K562 (cell line): ENCODE results near the gene IRAK2. TPM values are rescaled to one million over a fixed set of nuclear protein-coding genes. Genes with fewer than 3 reads are reported as not detected.

Source experiments
- ATAC-seq: fragments of 200-7000 bp; cut with Tn5 transposase; 3 replicates; pipeline ENCODE4 v1.9.1; 2020; ENCODE audit warnings: moderate library complexity
- BruUV-seq: library from RNA; stranded (reverse); fragments of 400-500 nt; replicated peaks from 2 replicates; lab custom pipeline; 2021; lab: Mats Ljungman, UMichigan
- CTCF ChIA-PET: fragments of 300-600 bp; formaldehyde crosslinking; extraction: SDS; loops from one replicate; lab custom pipeline; 2021; ENCODE audit warnings: low intra/inter-chr PET ratio; lab: Yijun Ruan, JAX
- POLR2A ChIA-PET: fragments of 300-600, 350-650 bp; sonication (Branson Sonifier 250); formaldehyde crosslinking; extraction: SDS; loops from one replicate; lab custom pipeline; 2021; ENCODE audit warnings: antibody characterized with exemption, inconsistent platforms; lab: Yijun Ruan, JAX
- DNase-seq, 4 experiments: peaks; one replicate each; pipeline versions ENCODE4 v3.0.0 to v3.0.0-alpha.2; 2011 to 2018; ENCODE audit warnings: low spot score in 3 of 4, mixed read lengths in 3 of 4; ENCODE audit errors: extremely low read depth in 1 of 4
- FAIRE-seq: peaks from 2 replicates; lab custom pipeline; 2011; peaks lifted over from hg19 to GRCh38; lab: Jason Lieb, UNC
- H2AFZ ChIP-seq: 2 replicates; pipeline ENCODE4 v1.6.0; 2011; ENCODE audit warnings: low read depth, low read length, control low read depth, inconsistent platforms
- H3K27ac ChIP-seq: fragments of 200-600 bp; 3 replicates; pipeline ENCODE4 v1.8.0; 2011; ENCODE audit warnings: low read depth, mild to moderate bottlenecking, control low read depth, inconsistent platforms, low read length, moderate library complexity, mixed read lengths; ENCODE audit errors: extremely low read depth
- H3K27me3 ChIP-seq, 2 experiments: fragments of 300-600 bp in 1 of 2; 2 replicates in 1 of 2; 3 replicates in 1 of 2; pipeline versions ENCODE4 v1.6.0 to v1.8.0; 2011; ENCODE audit warnings: inconsistent platforms in 2 of 2, low read length in 2 of 2, mild to moderate bottlenecking in 1 of 2, mixed read lengths in 1 of 2, moderate library complexity in 1 of 2; ENCODE audit not compliant: control insufficient read depth in 2 of 2, insufficient read depth in 2 of 2
- H3K36me3 ChIP-seq: fragments of 300-600 bp; 3 replicates; pipeline ENCODE4 v1.8.0; 2011; ENCODE audit warnings: mild to moderate bottlenecking, low read length, inconsistent platforms; ENCODE audit not compliant: control insufficient read depth, insufficient read depth
- H3K4me1 ChIP-seq, 2 experiments: fragments of 200-600 bp in 1 of 2; replicated peaks in 1 of 2; 2 replicates in 1 of 2; 3 replicates in 1 of 2; pipeline versions ENCODE4 v1.5.1 to v1.8.0; 2011; ENCODE audit warnings: inconsistent platforms in 2 of 2, low read length in 2 of 2, mild to moderate bottlenecking in 1 of 2, mixed read lengths in 1 of 2, moderate library complexity in 1 of 2; ENCODE audit not compliant: control insufficient read depth in 2 of 2, insufficient read depth in 2 of 2
- H3K4me2 ChIP-seq: 2 replicates; pipeline ENCODE4 v1.6.1; 2011; ENCODE audit warnings: low read length, control low read depth, inconsistent platforms, mixed read lengths; ENCODE audit not compliant: insufficient read depth
- H3K4me3 ChIP-seq: fragments of 200-600 bp; sonication (generic), shearing (Covaris generic); 2 replicates; pipeline ENCODE4 v1.5.1; 2016; ENCODE audit warnings: control low read depth, inconsistent platforms
- H3K79me2 ChIP-seq: fragments of 200-600 bp; 3 replicates; pipeline ENCODE4 v1.8.0; 2011; ENCODE audit warnings: low read length, inconsistent platforms; ENCODE audit not compliant: control insufficient read depth, insufficient read depth
- H3K9ac ChIP-seq, 2 experiments: 2 replicates each; pipeline versions ENCODE4 v1.6.0 to v1.6.1; 2011; ENCODE audit warnings: low read depth in 2 of 2, low read length in 2 of 2, control low read depth in 1 of 2, inconsistent platforms in 1 of 2, mild to moderate bottlenecking in 1 of 2, mixed read lengths in 1 of 2; ENCODE audit not compliant: insufficient read depth in 1 of 2
- H3K9me1 ChIP-seq: one replicate; pipeline ENCODE4 v1.6.0; 2011; ENCODE audit warnings: inconsistent platforms, mild to moderate bottlenecking, low read length, moderate library complexity; ENCODE audit not compliant: control insufficient read depth, insufficient read depth
- H3K9me3 ChIP-seq: replicated peaks from 2 replicates; pipeline ENCODE4 v1.5.1; 2011; ENCODE audit warnings: low read depth, low read length, inconsistent platforms; ENCODE audit not compliant: control insufficient read depth, insufficient read depth
- H4K20me1 ChIP-seq: replicated peaks from 2 replicates; pipeline ENCODE4 v1.6.1; 2011; ENCODE audit warnings: low read length, inconsistent platforms, mixed read lengths; ENCODE audit not compliant: control insufficient read depth, insufficient read depth
- CEBPG ChIP-seq, 3 experiments: fragments of 200-800 bp in 1 of 3; sonication (Bioruptor generic) in 1 of 3; sonication (generic) in 1 of 3; formaldehyde crosslinking in 1 of 3; IDR thresholded peaks in 2 of 3; conservative IDR thresholded peaks in 1 of 3; 2 replicates each; pipeline versions ENCODE4 v1.6.1 to v1.8.0; 2016 to 2022; ENCODE audit warnings: missing compliant biosample characterization in 2 of 3, missing genetic modification characterization in 2 of 3, mild to moderate bottlenecking in 1 of 3, missing genetic modification reagents in 1 of 3
- CTBP1 ChIP-seq: fragments of 450-650 bp; IDR thresholded peaks from 2 replicates; pipeline ENCODE4 v1.6.1; 2016; ENCODE audit warnings: borderline replicate concordance
- GABPA ChIP-seq: fragments of 200-800 bp; sonication (Bioruptor generic); conservative IDR thresholded peaks from 2 replicates; pipeline ENCODE4 v1.6.1; 2016; ENCODE audit warnings: low read depth, missing genetic modification characterization, missing compliant biosample characterization
- HDAC1 ChIP-seq, 2 experiments: fragments of 450-650 bp; IDR thresholded peaks; 2 replicates each; pipeline ENCODE4 v1.6.1; 2016 to 2017; ENCODE audit warnings: inconsistent platforms in 1 of 2, mild to moderate bottlenecking in 1 of 2, moderate library complexity in 1 of 2
- HDAC2 ChIP-seq: fragments of 450-650 bp; IDR thresholded peaks from 2 replicates; pipeline ENCODE4 v1.6.1; 2016; ENCODE audit warnings: mild to moderate bottlenecking
- KDM1A ChIP-seq, 2 experiments: fragments of 450-650 bp; IDR thresholded peaks; 2 replicates each; pipeline ENCODE4 v1.6.1; 2016; ENCODE audit warnings: mild to moderate bottlenecking in 2 of 2
- MYNN ChIP-seq, 2 experiments: sonication (generic); formaldehyde crosslinking in 1 of 2; IDR thresholded peaks; 2 replicates each; pipeline versions ENCODE4 v1.5.0 to v1.6.1; 2016 to 2020; ENCODE audit warnings: antibody characterized with exemption in 1 of 2, missing genetic modification reagents in 1 of 2
- RCOR1 ChIP-seq, 2 experiments: IDR thresholded peaks; 2 replicates each; pipeline ENCODE4 v1.6.1; 2012; ENCODE audit warnings: low read depth in 2 of 2, low read length in 2 of 2, borderline replicate concordance in 1 of 2, improper control_type of control experiment in 1 of 2
- SMARCE1 ChIP-seq: fragments of 450-650 bp; IDR thresholded peaks from 2 replicates; pipeline ENCODE4 v1.7.1; 2016; ENCODE audit warnings: mild to moderate bottlenecking
- SOX6 ChIP-seq: fragments of 450-650 bp; IDR thresholded peaks from 2 replicates; pipeline ENCODE4 v1.6.1; 2014; ENCODE audit warnings: mild to moderate bottlenecking
- TAF7 ChIP-seq: fragments of 450-650 bp; IDR thresholded peaks from 2 replicates; pipeline ENCODE4 v1.6.1; 2016; ENCODE audit warnings: missing genetic modification characterization, missing compliant biosample characterization
- TEAD1 ChIP-seq, 2 experiments: fragments of 450-650 bp in 1 of 2; sonication (generic) in 1 of 2; formaldehyde crosslinking; IDR thresholded peaks; 2 replicates each; pipeline versions ENCODE4 v1.4.0 to v1.8.0; 2020 to 2022; ENCODE audit warnings: mild to moderate bottlenecking in 2 of 2, missing genetic modification reagents in 1 of 2
- TFAP4 ChIP-seq: sonication (generic); formaldehyde crosslinking; IDR thresholded peaks from 2 replicates; pipeline ENCODE4 v1.8.0; 2022; ENCODE audit warnings: missing genetic modification reagents, mild to moderate bottlenecking, moderate library complexity, borderline replicate concordance
- THRAP3 ChIP-seq: fragments of 450-650 bp; IDR thresholded peaks from 2 replicates; pipeline ENCODE4 v1.6.1; 2016; ENCODE audit warnings: mild to moderate bottlenecking, inconsistent platforms, borderline replicate concordance
- ZBTB17 ChIP-seq: fragments of 450-650 bp; formaldehyde crosslinking; IDR thresholded peaks from 2 replicates; pipeline ENCODE4 v1.4.0; 2020; ENCODE audit warnings: mild to moderate bottlenecking
- ZNF239 ChIP-seq: fragments of 250-450 bp; sonication (Bioruptor Pico); IDR thresholded peaks from 2 replicates; pipeline ENCODE4 v1.4.0; 2020; ENCODE audit warnings: mild to moderate bottlenecking
- ZNF444 ChIP-seq: fragments of 250-450 bp; sonication (Bioruptor Pico); IDR thresholded peaks from 2 replicates; pipeline ENCODE4 v1.4.0; 2020; ENCODE audit warnings: mild to moderate bottlenecking, moderate library complexity
- ZNF764 ChIP-seq: fragments of 250-450 bp; sonication (Bioruptor Pico); IDR thresholded peaks from 2 replicates; pipeline ENCODE4 v1.4.0; 2020; ENCODE audit warnings: low read depth, mild to moderate bottlenecking, moderate library complexity
- ZNF766 ChIP-seq: fragments of 200-800 bp; sonication (Bioruptor generic); conservative IDR thresholded peaks from 2 replicates; pipeline ENCODE4 v1.6.1; 2016; ENCODE audit warnings: missing genetic modification characterization, missing compliant biosample characterization
- WGBS: fragments of 100-300 bp; shearing (Covaris generic); methylation state at CpG from one replicate; pipeline ENCODE4 v1.1.6; 2016; ENCODE audit warnings: low coverage, mixed read lengths; ENCODE audit not compliant: insufficient coverage; ENCODE audit errors: missing lambda C conversion rate; 5-methylcytosine and 5-hydroxymethylcytosine counted together
- in situ Hi-C: fragments of 300-500 bp; cut with MboI; formaldehyde crosslinking; loops from 4 replicates; pipeline ENCODE4 v1.15.0; 2018; ENCODE audit warnings: inconsistent platforms, mixed read lengths
- intact Hi-C: fragments of 100-400 bp; cut with micrococcal nuclease; formaldehyde crosslinking; loops from 2 replicates; pipeline ENCODE4 v1.14.2; 2022
- polyA plus RNA-seq, 8 experiments: library from polyadenylated mRNA; depleted of rRNA in 4 of 8; stranded (reverse) in 5 of 8; unstranded in 3 of 8; fragments of >200 nt; fragmentation: Nextera tagmentation in 2 of 8; fragmentation: Illumina TruSeq in 1 of 8; extraction: Ambion mirVana in 2 of 8; extraction: Trizol in 1 of 8; gene quantifications; 2 replicates each; pipeline versions ENCODE4 v1.2.1 to v1.2.3, GENCODE V29; 2011 to 2014; ENCODE audit warnings: inconsistent platforms in 1 of 8, missing spikeins in 1 of 8
- total RNA-seq, 7 experiments: library from RNA; depleted of rRNA in 6 of 7; stranded (reverse); fragments of >200 nt in 6 of 7; fragmentation: Illumina TruSeq in 2 of 7; extraction: Trizol in 2 of 7; gene quantifications; 2 replicates each; pipeline versions ENCODE4 v1.2.1 to v1.2.3, GENCODE V29; 2011 to 2021; ENCODE audit warnings: low replicate concordance in 1 of 7

The IRAK2 gene
- total and polyA plus RNA-seq, 9 of the 15 experiments (the other 6 are each of a cell fraction or from before 2014, with no cell fraction given): 0.42 to 4.4 (median 2.7) TPM

GRCh38 chr3:10185804-10186762 lies 21.4 kb downstream of the IRAK2 start:
- intact Hi-C loops (no loop called here), in situ Hi-C loops (no loop called here)
- H3K9ac ChIP-seq: no peak overlapping the region
- no peak overlapping the region for H3K27ac ChIP-seq
- no TSS peak for BruUV-seq
- peaks cover 4 to 13% of the 10 kb centered on the region in 2 experiments for H3K4me1 ChIP-seq
- peak; percentile 19; the same call in 2 of the 3 replicates for ATAC-seq
- CTCF ChIA-PET: interaction anchor here (0.6 kb wide), 1 partner anchor 12 kb away, joined by 3 read pairs; no protein-coding TSS in a partner anchor
- no peaks in the 10 kb centered on the region for H3K9me3 ChIP-seq
- no peaks in the 10 kb centered on the region for H3K36me3 ChIP-seq
- H3K4me2 ChIP-seq: no peak overlapping the region
- H4K20me1 ChIP-seq: no peaks in the 10 kb centered on the region
- WGBS: 32% methylated on average over 12 of the region's 12 CpGs
- H3K27me3 ChIP-seq: no peaks in the 10 kb centered on the region
- TF ChIP-seq ZNF766 (CRISPR knock-in tag): peak; percentile 98
- peak; percentile 53 for TF ChIP-seq TFAP4 (CRISPR knock-in tag)
- TF ChIP-seq HDAC1 (IDR thresholded peaks at IDR 0.05): 0 out of 4 replicates have a peak, but pooled peaks of 1 of the 2 experiments have one; percentile 26
- TF ChIP-seq MYNN (IDR thresholded peaks at IDR 0.05): peak; percentile 93
- TF ChIP-seq MYNN (CRISPR knock-in tag; IDR thresholded peaks at IDR 0.05): peak; percentile 81; the same call in 1 of the 2 replicates
- TF ChIP-seq ZNF444 (CRISPR knock-in tag): no peak
- TF ChIP-seq GABPA (tag): peak; percentile 58; the same call in 1 of the 2 replicates
- TF ChIP-seq THRAP3: no peak
- TF ChIP-seq ZBTB17 (CRISPR knock-in tag): peak; percentile 15; the same call in 1 of the 2 replicates
- TF ChIP-seq SOX6: peak; percentile 45; the same call in 1 of the 2 replicates
- 0 out of 4 replicates have a peak, but pooled peaks of 1 of the 2 experiments have one; percentile 38 for TF ChIP-seq RCOR1 (IDR thresholded peaks at IDR 0.05; ENCODE audit: borderline replicate concordance in 1 of 2, low read depth in 2 of 2, low read length in 2 of 2)
- TF ChIP-seq TEAD1 (CRISPR knock-in tag; IDR thresholded peaks at IDR 0.05): peak in 1 of 2 experiments; percentile 63; a peak in 2 of 4 replicates
- TF ChIP-seq TAF7 (tag): no peak
- TF ChIP-seq SMARCE1: peak; percentile 47; the same call in 1 of the 2 replicates
- TF ChIP-seq ZNF764: no peak
- peak; percentile 55 to 64; a peak in 3 of 4 replicates for TF ChIP-seq KDM1A (IDR thresholded peaks at IDR 0.05)
- TF ChIP-seq CEBPG (CRISPR knock-in tag; IDR thresholded peaks at IDR 0.05): no peak
- peak in 1 of 2 experiments; percentile 20; a peak in 1 of 4 replicates for TF ChIP-seq CEBPG (tag; conservative IDR thresholded peaks at IDR 0.05 in 1 of 2, IDR thresholded peaks at IDR 0.05 in 1 of 2)
- TF ChIP-seq HDAC2: 0 out of 2 replicates have a peak, but pooled peaks have one; percentile 34
- 0 out of 2 replicates have a peak, but pooled peaks have one; percentile 4 for TF ChIP-seq CTBP1
- 0 out of 2 replicates have a peak, but pooled peaks have one; percentile 21 for TF ChIP-seq ZNF239
- TF ChIP-seq, all 486 proteins: peak for 15
- Histone ChIP-seq H2AFZ (no peak overlapping the region), H3K4me3 (no peak overlapping the region), H3K79me2 (no peaks in the 10 kb centered on the region), H3K9me1 (no peaks in the 10 kb centered on the region)
- POLR2A ChIA-PET: interaction anchor here (0.6 to 1.4 kb wide), 8 partner anchors 8 to 435 kb away, joined by 3 to 6 read pairs (median 4); partner anchors contain the start of gene VHL
- peak; percentile 19 for FAIRE-seq
- no peak for DNase-seq
